Globus pallidus (tissue), 1 donor: ENCODE measurements around the gene MAOA.
"Not testable (repeated sequence)": the region's sequence is repeated elsewhere in the genome, so short reads cannot be mapped to it uniquely, and the experiment has no call there.

ENCODE experiments used
- DNase-seq: peaks from one replicate; pipeline ENCODE4 v3.0.0-alpha.2; 2015; ENCODE audit warnings: low spot score

MAOA gene

GRCh38 chrX:43663173-43663572 is 7.1 kb downstream of the MAOA start:
- no peak for DNase-seq

- DNase-seq: no peak
Observed at GRCh38 chrX:43664258-43664657, 8.2 kb downstream of the MAOA start.

- no peak for DNase-seq
Observed at GRCh38 chrX:43664708-43665107, 8.6 kb downstream of the MAOA start.

DNA sequence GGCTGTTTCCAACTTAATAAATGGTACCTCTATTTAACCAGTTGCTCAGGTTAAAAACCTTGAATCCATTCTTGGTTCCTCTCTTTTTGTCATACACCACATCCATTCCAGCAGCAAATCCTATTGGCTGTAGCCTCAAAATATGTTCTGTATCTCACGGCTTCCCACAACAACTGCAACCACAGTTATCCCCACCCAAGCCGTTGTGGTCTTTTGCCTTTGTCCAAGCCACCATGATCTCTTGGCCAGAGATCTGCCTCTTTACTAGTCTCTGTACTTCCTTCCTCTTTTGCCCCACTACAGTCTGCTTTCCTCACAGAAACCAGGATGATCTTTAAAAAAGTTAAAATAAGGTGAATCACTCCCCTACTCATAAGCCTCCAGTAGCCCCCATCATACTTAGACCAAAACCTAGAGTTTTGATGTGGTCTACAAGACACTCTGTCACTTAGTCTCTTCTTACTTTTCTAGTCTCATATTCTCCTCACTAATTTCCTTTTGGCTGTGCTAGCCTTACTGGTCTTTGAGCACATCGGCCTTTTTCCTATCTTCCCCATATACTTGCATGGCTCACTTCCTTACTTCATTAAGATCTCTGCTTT is 10.3 kb downstream of the MAOA start:
- DNase-seq: no peak

- not testable (repeated sequence) for DNase-seq
Observed at GRCh38 chrX:43675965-43676628, 20.0 kb downstream of the MAOA start.

DNA sequence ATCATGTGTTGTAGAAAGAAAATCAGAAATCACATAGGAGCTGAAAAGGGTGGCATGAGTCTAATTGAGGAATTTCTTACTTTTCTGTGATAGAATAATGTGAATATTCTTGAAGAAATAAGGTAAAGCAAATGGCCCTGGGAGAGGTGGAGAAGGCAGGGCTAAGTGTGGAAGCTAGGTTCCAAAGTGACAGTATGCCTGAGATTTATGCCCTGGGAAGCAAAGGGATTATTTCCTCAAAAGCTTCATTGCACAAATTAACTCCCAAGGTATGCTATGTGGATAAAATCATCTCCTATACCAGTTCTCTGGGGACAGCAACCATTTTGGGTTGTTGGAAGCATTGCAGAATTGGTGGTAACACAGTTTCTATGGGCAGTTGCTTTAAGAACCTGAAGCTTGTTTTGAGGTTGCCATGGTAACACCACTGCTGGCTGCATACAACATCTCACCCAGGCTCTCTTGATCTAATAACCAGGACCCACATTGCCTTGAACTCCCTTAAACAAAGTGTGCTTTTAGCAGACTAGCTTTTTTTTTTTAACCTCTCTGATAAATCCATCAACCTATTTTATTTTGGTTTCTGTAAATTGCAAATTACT is 21.0 kb downstream of the MAOA start:
- no peak for DNase-seq

GRCh38 chrX:43677993-43678392 is 21.9 kb downstream of the MAOA start:
- no peak for DNase-seq

DNA sequence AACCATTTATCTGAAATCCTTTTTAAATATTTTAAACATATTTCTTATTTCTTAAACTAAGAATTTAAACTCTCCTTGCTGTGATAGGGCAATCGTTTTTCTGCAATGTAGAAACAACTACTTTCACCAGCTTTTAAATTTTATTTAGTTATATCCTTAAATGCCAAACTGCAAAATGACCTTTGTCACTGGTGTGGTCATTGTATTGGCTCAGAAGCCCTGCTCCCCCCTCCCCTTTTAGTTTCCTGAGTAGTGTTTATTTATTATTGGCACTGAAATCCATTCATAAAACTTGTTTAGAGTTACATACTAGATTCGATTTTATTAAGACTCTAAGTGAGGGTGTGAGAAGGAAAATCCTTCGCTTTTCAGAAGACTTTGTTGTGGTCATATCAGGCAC is 23.0 kb downstream of the MAOA start:
- DNase-seq: no peak

DNA sequence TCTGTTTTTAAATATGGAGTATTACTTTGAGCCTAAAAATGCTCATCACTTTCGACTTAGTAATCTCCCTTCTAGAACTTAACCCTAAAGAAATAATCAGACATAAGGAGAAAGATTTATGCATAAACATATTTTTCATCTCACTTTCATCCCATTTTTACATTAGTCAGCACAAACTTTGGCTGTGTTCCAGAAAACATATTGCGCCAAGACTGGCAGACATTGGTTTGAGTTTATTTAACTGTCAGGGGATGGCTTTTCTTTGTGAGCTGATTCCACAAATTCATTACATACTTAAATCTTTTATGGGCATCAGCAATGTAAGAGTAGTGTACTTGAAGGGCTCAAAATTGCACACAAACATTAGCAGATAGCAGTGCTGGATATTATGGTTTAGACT is 23.7 kb downstream of the MAOA start:
- no peak for DNase-seq

DNA sequence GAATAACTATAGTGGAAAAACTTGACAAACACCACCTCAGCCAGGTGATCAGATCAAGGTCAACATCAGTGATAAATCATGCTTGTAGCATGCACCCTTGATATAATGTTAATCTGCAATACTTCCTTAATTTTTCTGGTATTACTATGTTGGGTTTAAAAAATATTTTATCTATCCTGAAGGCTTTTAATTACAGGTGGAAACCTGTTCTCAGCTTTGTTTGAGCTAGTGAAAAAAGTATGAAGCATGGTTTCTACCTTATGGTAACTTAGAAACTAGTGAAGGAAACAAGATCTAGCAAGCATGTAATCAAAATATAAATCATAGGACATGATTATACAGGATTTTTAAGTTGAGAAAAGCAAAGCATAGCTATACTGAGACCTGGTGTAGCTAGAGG is 26.6 kb downstream of the MAOA start:
- no peak for DNase-seq

- no peak for DNase-seq
Observed at GRCh38 chrX:43685221-43685620, 29.1 kb downstream of the MAOA start.

DNA sequence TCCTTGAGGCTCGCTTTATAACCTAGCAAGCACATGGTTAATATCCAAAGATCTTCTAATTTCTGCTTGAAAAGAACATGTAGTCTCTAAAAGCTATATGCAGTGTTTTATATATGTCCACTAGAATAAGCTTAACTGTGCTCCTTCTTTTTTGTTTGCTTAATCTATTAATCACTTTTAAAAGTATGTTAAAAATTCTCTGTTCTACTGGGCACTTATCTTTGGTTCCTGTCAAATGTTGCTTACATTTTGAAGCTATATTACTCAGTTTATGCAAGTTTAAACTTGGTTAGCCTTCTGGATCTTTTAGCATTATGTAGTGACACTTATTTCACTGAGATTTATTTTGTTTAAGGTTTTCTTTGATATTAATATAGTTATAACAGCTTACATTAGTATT is 32.5 kb downstream of the MAOA start:
- DNase-seq: no peak

GRCh38 chrX:43693602-43694406 is 37.7 kb downstream of the MAOA start:
- DNase-seq: no peak

- no peak for DNase-seq
Observed at GRCh38 chrX:43699475-43699874, 43.4 kb downstream of the MAOA start.

DNA sequence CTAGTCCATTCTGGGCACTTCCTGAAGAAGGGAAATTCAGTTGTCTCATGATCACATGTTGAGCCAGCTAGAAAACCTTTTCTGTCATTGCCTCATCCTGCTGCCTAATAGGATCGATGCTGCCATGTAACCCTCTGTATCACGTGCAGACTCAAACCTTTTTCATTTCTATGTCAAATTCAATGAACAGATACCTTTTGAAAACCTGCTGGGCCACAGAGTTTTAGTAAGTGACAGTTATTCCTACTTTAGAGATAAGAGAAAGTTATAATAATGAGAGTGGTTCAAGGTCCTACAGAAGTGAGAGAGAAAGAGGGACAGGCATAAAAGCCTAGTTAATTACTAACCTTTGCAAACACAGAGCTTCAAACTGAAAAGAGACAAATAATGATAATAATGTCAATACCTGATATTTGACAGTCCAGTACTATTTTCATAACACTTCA is 46.0 kb downstream of the MAOA start:
- DNase-seq: no peak

GRCh38 chrX:43702660-43703059 is 46.6 kb downstream of the MAOA start:
- no peak for DNase-seq

DNA sequence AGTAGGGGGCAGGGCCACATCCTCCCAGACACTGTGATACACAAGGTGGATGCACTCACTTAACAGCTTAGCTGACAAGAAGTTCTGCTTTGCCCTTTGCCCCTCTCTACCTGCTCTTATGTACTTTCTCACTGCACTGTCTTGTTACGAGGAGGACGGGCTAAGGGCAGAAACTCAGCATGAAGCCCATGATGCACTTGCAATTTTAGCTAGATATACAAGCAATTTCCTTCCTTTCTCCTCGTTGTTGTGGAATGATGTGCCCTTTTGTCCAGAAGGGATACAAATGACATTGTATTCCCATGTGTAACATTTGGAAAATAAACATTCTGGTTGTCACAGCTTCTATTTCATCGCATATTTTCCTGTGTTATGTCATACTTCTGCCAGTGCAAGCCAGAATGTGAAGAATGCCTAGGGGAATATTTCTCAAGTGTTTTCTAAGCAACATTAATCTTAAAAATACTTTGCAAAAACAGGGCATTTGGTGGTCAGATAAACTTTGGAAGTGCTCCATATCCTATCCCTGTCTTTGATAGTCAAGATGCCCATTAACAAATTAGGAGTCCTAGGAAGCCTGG is 47.2 kb downstream of the MAOA start:
- DNase-seq: no peak

DNA sequence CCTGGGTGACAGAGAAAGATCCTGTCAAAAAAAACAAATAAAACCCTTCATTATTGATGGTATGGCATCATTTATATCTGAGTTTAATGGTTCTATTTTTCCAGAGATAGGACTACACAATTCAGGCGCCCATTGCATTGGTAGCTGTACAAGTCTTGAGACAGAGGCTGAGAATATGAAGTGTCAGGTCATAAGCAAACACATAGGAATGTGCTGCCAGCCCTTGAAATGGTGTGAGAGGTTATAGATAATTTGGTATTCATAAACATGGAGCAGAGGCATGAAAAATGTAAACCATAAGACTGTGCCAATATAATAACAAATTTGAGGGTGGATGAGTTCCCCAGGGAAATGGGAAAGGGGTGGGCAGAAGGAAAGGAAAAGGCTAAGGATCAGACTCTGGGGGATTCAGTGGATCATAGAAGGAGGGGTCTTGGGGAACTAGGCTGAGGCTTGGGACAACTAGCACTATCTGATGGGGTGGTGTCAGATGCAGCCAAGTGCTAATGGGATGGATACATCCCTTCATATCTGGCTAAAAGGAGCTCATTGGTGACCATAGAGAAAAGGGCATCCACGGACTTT is 50.8 kb downstream of the MAOA start:
- DNase-seq: no peak

DNA sequence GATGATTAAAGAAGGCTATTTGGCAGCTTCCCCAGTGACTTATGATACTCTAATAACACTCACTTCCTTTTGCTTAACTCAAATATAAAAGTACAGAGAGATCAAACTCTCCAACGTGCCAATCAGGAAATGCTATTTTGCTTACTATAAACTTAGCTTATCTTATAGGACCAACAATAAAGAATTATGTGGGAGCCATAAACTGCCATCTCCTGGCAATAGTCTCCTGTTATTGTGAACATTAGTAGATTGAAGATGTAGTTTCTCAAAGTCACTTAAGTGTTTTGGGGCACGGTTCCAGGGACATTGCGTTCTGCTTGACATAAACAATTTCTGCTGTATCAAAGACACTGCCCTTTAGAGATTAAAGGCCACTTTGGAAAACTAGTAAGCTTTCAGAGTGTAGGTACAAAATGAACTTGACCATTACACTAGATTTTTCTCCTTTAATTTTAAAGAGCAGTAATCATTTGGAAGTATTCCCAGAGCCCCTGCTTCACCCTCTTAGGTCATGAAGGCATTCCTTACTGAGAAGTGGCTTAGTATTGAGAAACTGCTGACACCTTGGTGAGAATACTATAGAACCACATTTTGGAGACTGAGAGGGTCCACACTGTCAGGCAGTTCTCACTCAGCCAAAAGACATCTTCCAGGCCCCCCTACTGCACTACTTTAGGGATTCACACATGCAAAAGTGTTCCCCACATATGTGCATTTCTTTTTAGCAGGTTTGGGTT is 51.9 kb downstream of the MAOA start:
- DNase-seq: no peak

GRCh38 chrX:43716144-43716543 is 60.0 kb downstream of the MAOA start:
- DNase-seq: no peak

DNA sequence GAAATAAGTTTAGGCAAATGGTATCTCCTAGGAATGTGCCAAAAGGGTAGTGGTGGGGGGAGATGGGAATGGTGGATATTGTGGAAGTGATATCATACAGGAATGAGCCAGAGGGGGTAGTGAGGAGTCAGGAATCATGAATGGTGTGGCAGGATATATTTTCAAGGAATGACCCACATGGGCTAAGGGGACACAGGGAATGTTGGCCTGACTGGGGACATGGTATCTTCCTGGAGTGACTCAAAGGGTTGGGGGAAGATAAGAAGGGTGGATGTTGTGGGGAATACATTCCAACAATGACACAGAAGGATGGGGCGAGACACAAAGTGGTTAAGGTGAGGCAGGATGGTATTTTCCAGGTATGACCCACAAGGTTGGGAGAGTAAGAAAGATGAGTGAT is 60.6 kb downstream of the MAOA start:
- DNase-seq: no peak
